ENCODE results near the gene SKI. TPM values are rescaled to one million over a fixed set of nuclear protein-coding genes. Genes with fewer than 3 reads are reported as not detected.
A peak's percentile ranks its signal among the peaks of the same experiment; 100 is the strongest.

The SKI gene
- total RNA-seq, 2 experiments from 2014 or later = 28.3 to 28.9 TPM

DNA sequence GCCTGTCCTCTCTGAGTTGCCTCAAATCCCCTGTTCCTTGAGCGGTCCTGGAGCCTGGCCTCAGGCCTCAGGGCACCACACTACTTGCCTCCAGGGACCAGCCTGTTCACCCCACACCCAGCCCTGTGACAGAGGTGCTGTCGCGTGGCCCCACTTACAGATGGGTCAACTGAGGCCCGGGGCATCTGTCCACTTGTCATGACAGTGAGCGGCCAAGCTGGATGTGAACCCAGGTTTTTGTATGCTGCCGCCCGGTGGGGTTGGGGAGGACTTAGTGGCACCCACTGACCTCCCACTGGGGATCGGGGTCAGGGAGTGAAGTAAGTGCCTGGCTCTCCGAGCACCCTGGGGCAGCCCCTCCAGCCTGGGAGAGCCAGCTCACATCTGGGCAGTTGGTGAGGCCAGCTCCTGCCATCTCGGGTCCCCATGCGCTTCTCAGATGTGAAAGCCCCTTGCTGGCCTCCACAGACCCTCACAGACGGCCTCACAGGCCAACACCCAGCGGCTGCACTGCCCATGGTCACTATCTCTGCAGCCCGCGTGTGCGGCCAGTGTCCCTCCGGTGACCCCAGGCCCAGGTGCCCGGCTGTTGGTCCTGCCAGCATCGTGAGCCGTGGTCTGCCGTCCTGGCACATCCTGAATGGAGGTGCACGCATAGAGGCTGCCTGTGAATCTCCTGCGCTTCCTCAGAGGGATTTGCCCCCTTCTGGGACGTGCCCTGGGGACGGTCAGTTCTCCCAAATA is 24.3 kb upstream of the SKI start:
- Mint-ChIP-seq H3K27me3 (no peaks in the 10 kb centered on the region), H3K9me3 (no peaks in the 10 kb centered on the region), H3K4me3 (no peak overlapping the region), H3K36me3 (no peaks in the 10 kb centered on the region), H3K27ac (no peak overlapping the region), H3K4me1 (ENCODE audit: low read depth) (peaks cover 12% of the 10 kb centered on the region)
- DNase-seq = no peak
- intact Hi-C loops (cut with micrococcal nuclease) = no loop called here
- ChIA-PET CTCF (interaction anchor here (3.0 to 17.1 kb wide), 2 partner anchors 9 to 182 kb away, joined by 15 to 409 read pairs; partner anchors contain the start of genes FAAP20, MORN1 and RER1), POLR2A (interaction anchor here (1.3 to 1.7 kb wide), 2 partner anchors 24 to 97 kb away, joined by 4 to 5 read pairs; no protein-coding TSS in a partner anchor)

DNA sequence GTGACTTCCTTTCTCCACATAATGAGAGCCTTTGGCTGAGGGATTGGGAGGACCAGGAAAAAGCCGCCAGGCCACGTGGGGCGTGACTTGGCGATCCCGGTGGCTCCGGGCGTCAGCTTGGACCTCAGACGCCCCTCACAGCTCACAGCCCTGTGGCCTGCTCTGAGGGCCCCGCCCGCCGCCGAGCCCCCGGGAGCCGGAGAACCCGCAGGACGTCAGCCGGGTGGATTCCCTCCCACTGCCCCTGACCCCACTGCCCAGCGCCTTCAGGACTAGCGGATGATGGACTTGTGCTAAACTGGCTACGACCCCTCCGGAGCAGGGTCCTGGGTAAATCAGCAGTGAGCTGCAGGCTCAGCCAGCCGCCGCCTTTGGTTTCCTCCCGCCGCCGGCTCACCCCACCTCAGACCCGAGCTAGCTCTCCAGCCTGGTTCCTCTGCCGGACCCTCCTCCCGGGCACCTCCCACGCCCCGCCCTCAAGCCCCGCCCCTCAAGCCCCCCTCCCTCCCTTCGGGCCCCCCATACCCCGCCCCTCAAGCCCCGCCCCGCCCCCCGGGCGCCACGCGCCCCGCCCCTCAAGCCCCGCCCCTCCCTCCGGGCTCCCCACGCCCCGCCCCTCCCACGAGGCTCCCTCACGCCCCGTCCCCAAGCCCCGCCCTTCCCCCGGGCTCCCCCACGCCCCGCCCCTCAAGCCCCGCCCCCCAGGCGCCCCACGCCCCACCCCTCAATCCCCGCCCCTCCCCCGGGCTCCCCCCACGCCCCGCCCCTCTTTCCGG is 23.5 kb upstream of the SKI start:
- Mint-ChIP-seq H3K27ac (no peak overlapping the region), H3K4me1 (ENCODE audit: low read depth) (peaks cover 5% of the 10 kb centered on the region), H3K27me3 (no peaks in the 10 kb centered on the region), H3K4me3 (peak overlapping the region; percentile 5), H3K9me3 (no peaks in the 10 kb centered on the region), H3K36me3 (no peaks in the 10 kb centered on the region)
- CTCF ChIA-PET = interaction anchor here (1.5 to 17.1 kb wide), 3 partner anchors 9 to 181 kb away, joined by 3 to 409 read pairs (median 15); partner anchors contain the start of genes FAAP20, MORN1 and RER1
- POLR2A ChIA-PET = interaction anchor here (1.3 to 1.7 kb wide), 3 partner anchors 23 to 96 kb away, joined by 4 to 5 read pairs (median 4); no protein-coding TSS in a partner anchor
- no peak for DNase-seq
- intact Hi-C loops (cut with micrococcal nuclease) = loop anchor here (1.0 kb wide), 1 partner anchor 9 kb away; no protein-coding TSS in a partner anchor

DNA sequence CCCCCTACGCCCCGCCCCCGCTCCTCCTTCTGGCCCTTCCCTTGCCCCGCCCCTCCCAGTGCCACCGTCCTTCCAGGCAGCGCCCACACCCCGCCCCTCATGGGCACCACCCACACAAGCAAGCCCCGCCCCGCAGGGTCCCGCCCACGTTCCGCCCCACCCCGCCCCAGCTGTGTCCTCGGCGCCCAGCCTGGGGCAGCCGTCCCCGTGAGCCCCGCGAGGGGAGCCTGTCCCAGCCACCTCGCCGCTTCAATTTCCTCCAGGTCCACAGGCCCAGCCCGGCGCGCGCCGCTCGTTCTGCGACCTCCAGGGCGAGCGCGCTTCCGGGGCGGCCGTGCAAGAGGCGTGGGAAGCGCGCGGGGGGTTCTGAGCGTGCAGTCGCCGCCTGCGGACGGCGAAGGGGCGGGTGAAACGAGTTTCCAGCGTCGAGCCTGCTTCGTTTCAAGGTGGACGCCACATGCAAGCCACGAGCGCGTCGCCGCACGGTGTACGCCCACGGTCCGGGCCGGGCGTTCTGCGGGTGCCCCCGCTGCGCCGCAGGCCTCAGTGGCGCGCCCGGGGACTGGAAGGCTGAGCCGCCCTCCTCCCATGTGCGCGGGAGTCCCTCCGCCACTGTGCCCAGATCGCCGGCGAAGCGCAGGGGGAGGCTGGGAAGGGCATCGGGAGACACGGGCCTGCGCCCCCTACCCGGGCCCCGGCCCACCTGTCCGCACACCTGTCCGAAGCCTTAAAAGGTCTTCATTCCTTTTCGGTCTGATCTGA is 22.7 kb upstream of the SKI start:
- Mint-ChIP-seq H3K9me3 (no peaks in the 10 kb centered on the region), H3K4me3 (peak overlapping the region; percentile 59), H3K27me3 (no peaks in the 10 kb centered on the region), H3K27ac (no peak overlapping the region), H3K4me1 (ENCODE audit: low read depth) (peaks cover 3% of the 10 kb centered on the region), H3K36me3 (no peaks in the 10 kb centered on the region)
- intact Hi-C loops (cut with micrococcal nuclease) = loop anchor here (1.0 kb wide), 1 partner anchor 10 kb away; no protein-coding TSS in a partner anchor
- CTCF ChIA-PET = interaction anchor here (1.4 to 3.0 kb wide), 3 partner anchors 10 to 176 kb away, joined by 3 to 15 read pairs (median 5); partner anchors contain the start of gene FAAP20
- POLR2A ChIA-PET = interaction anchor here (1.3 to 1.6 kb wide), 2 partner anchors 24 to 96 kb away, joined by 4 read pairs; no protein-coding TSS in a partner anchor
- peak; percentile 95 for DNase-seq

DNA sequence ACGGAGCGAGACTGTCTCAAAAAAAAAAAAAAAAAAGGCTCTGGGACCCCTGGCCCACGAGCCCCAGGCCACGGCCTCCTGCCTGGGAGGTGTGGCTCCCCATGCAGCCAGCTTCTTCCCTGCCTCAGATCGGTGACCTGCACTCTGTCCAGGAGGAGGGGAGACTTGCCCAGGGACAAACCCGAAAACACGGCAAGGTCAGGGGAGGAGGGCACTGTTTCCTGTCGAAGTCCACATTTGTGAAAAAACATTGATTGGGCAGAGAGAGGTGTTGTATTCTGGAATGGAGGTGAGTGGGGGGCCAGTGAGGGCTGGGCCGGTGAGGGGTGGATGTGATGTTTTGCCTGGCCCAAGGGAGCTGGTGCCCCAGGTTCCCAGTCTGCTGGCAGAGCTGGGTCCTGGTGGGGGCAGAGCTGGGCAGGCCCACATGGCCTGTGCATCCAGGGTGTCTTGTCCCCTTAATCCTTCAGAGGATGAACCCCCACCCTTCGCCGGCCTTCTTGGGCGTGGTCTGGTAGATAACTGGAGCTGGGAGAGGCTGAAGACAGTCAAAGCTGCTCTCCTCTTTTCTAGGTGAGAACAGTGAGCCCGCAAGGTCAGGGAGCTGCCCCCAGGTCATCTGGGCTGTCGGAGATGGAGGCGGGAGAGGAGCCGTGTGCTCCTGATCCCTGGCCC is 21.2 kb upstream of the SKI start:
- intact Hi-C loops (cut with micrococcal nuclease) = no loop called here

DNA sequence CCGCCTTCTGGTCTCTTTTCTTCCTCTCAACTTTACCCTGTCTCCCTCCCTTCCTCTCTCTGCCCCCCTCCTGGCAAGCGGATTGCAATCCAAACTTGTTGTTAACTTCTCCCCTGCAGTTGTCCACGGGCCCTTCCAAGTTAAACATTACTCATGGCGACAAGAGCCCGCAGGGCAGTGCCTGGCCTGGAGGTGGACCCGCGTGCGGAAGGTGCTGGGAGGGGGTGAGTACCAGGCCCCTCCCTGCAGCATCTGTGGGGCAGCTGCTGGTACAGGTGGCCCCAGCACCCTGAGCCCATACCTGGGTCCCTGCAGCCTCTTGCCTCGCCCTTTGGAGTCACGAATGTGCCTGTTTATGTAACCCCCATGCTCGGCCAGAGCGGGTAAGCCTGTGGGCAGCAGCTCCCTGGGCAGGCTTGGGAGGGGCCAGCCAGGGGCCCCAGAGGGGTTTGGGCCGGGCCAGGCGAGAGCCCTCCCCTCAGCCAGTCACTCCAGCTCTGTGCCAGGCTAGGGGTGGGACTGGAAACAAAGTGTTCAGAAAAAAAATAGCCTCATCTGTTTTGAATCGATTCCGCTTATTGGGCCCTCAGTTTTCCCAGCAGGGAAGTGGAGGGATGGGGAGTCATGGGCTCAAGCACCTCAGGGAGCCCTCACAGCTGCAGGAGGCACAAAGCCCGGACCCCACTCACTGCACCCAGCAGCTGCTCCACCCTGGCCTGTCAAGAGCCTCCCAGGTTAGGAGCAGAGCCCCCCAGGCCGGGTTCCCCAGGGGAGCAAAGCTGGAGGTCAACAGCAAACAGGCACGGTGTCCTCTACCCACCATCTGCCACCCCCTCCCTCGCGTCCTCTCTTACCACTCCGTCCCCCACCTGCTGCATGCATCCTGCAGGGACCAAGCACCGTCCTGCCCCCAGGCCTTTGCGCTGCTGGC is 19.5 kb upstream of the SKI start:
- no peaks in the 10 kb centered on the region for H3K9me3 Mint-ChIP-seq
- no peak overlapping the region for H3K27ac Mint-ChIP-seq
- CTCF ChIA-PET = interaction anchor here (1.4 kb wide), 1 partner anchor 9 kb away, joined by 3 read pairs; no protein-coding TSS in a partner anchor
- H3K27me3 Mint-ChIP-seq = no peaks in the 10 kb centered on the region
- H3K36me3 Mint-ChIP-seq = no peaks in the 10 kb centered on the region
- intact Hi-C loops (cut with micrococcal nuclease) = no loop called here
- peaks cover 5% of the 10 kb centered on the region for H3K4me1 Mint-ChIP-seq (ENCODE audit: low read depth)
- POLR2A ChIA-PET = no interaction called here
- H3K4me3 Mint-ChIP-seq = no peak overlapping the region
- DNase-seq = no peak

More for the DNA sequence above, 21.2 kb upstream of the SKI start:
- ChIA-PET POLR2A (interaction anchor here (0.6 kb wide), 1 partner anchor 571 kb away, joined by 3 read pairs; no protein-coding TSS in a partner anchor), CTCF (interaction anchor here (0.8 to 1.6 kb wide), 4 partner anchors 12 to 175 kb away, joined by 3 to 8 read pairs (median 4); partner anchors contain the start of gene FAAP20)
- Mint-ChIP-seq H3K36me3 (no peaks in the 10 kb centered on the region), H3K27me3 (no peaks in the 10 kb centered on the region), H3K27ac (no peak overlapping the region), H3K9me3 (no peaks in the 10 kb centered on the region), H3K4me3 (no peak overlapping the region), H3K4me1 (ENCODE audit: low read depth) (peaks cover 3% of the 10 kb centered on the region)
- DNase-seq = no peak

DNA sequence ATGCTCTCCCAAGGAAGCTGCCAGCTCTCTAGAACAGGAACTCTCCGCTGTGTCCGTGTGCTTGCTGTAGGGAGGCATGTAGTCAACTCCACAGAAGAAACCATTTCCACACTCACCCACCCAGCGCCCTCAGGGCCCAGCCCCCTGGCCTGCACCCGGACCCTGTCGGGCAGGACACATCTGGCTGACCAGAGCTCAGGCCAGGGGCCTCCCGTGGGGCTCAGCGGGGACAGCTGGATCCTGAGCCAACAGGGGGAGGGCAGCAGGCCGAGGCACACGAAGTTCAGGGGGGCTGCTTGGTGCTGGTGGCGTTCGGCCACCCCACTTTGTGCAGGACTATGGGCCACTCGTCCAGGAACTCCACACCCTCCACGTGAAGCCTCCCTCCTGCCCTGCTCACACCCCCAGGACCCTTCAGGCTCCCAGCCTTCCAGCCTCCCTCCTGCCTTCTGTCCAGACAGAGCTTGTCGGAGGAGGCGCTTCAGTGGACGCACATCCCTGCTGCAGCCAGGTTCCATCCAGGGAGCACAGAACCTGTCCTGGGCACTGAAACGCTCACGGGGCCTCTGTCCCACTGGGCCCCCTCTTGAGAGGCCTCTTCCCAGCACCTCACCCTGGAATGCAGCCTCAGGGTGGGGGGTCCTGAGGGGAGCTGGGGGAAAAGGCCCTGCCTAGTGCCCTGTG is 18.6 kb upstream of the SKI start:
- H3K4me3 Mint-ChIP-seq = no peak overlapping the region
- ChIA-PET POLR2A (no interaction called here), CTCF (interaction anchor here (1.4 kb wide), 1 partner anchor 10 kb away, joined by 3 read pairs; no protein-coding TSS in a partner anchor)

DNA sequence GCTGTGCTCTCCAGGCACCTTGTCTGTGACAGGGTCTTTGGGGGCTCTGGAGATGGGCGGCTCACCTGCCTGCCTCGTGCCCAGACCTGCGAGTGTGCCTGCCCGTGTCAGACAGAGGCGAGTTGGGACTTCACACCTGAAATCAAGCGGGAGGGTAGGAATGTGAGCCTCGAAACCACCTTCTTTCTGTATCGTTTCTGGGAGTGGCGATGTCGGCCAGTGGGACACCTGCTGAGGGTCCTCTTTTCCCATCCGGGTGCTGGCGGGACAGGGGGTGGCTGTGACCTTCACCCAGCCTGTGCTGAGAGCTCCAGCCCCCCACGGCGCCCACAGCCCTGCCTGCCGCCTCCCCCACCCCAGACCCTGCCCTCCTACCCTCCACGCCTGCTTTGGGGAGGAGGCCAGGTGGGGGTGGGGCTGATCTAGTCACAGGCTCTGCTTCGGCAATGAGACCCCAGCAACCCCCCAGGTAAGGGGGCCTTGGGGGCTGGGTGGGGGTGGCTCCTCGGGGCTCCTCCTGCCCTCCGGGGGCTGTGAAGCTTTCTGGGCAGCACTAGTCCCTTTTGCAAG is 17.9 kb upstream of the SKI start:
- intact Hi-C loops (cut with micrococcal nuclease) = no loop called here
- CTCF ChIA-PET = no interaction called here
- POLR2A ChIA-PET = no interaction called here
- H3K27me3 Mint-ChIP-seq = no peaks in the 10 kb centered on the region
- no peak for DNase-seq
- no peak overlapping the region for H3K4me3 Mint-ChIP-seq
- H3K27ac Mint-ChIP-seq = no peak overlapping the region
- H3K36me3 Mint-ChIP-seq = no peaks in the 10 kb centered on the region
- H3K9me3 Mint-ChIP-seq = no peaks in the 10 kb centered on the region
- peaks cover 2% of the 10 kb centered on the region for H3K4me1 Mint-ChIP-seq (ENCODE audit: low read depth)

More for the DNA sequence above, 18.6 kb upstream of the SKI start:
- intact Hi-C loops (cut with micrococcal nuclease) = no loop called here
- H3K27me3 Mint-ChIP-seq = no peaks in the 10 kb centered on the region
- no peak overlapping the region for H3K27ac Mint-ChIP-seq
- no peak for DNase-seq
- H3K9me3 Mint-ChIP-seq = no peaks in the 10 kb centered on the region
- no peaks in the 10 kb centered on the region for H3K36me3 Mint-ChIP-seq
- peaks cover 2% of the 10 kb centered on the region for H3K4me1 Mint-ChIP-seq (ENCODE audit: low read depth)

DNA sequence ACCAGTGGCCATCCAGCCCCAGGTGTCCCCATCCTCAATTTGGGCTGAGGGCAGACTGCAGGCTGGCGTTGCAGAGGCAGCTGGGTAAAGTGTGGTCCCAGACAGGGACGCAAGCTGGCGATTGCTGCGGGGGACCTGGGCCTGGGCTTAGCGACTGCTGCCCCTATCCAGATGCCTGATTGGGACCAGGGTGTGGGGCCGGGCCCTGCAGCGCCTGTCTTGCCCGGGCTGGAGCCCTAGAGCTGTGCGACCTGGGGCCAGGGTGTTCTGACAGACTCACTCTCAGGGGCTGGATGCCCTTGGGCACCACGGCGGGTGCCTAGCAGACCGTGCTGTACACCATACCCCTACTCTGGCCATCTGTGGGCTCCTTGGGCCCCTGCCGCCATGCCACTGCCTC is 17.3 kb upstream of the SKI start:
- Mint-ChIP-seq H3K27me3 (no peaks in the 10 kb centered on the region), H3K4me1 (ENCODE audit: low read depth) (peaks cover 2% of the 10 kb centered on the region), H3K36me3 (no peaks in the 10 kb centered on the region), H3K4me3 (no peak overlapping the region), H3K27ac (no peak overlapping the region), H3K9me3 (no peaks in the 10 kb centered on the region)
- ChIA-PET CTCF (no interaction called here), POLR2A (no interaction called here)
- intact Hi-C loops (cut with micrococcal nuclease) = no loop called here
- no peak for DNase-seq

DNA sequence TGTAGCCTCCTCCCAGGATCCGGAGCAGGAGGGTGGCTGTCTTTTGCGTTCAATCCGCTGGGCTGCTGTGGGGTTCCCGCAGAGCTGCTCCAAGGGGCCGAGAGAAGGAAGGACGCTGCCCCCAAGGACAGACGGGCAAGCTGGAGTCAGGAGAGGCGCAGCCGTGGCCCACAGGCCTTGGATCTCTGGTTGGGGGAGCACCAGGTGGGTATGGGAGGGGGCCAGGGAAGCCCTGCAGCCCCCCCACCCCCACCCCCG is 15.9 kb upstream of the SKI start:
- CTCF ChIA-PET = interaction anchor here (1.0 kb wide), 2 partner anchors 13 to 170 kb away, joined by 3 to 8 read pairs; no protein-coding TSS in a partner anchor
- Mint-ChIP-seq H3K27me3 (no peaks in the 10 kb centered on the region), H3K4me1 (ENCODE audit: low read depth) (peaks cover 2% of the 10 kb centered on the region), H3K36me3 (no peaks in the 10 kb centered on the region), H3K4me3 (no peak overlapping the region), H3K9me3 (no peaks in the 10 kb centered on the region), H3K27ac (no peak overlapping the region)
- intact Hi-C loops (cut with micrococcal nuclease) = no loop called here
- POLR2A ChIA-PET = interaction anchor here (0.8 to 1.0 kb wide), 2 partner anchors 17 to 97 kb away, joined by 3 read pairs; no protein-coding TSS in a partner anchor
- DNase-seq = no peak
